HFFc6 (cell line): Measurements from ENCODE around the gene C1QTNF12. TPM values are rescaled to one million over a fixed set of nuclear protein-coding genes. Genes with fewer than 3 reads are reported as not detected.

Experiments
- DNase-seq: peaks from one replicate; pipeline ENCODE4 v3.0.0-alpha.2; 2018
- H3K27ac Mint-ChIP-seq: 2 replicates; pipeline ENCODE4 v1.8.0; 2020; ENCODE audit warnings: mild to moderate bottlenecking, mixed read lengths
- H3K27me3 Mint-ChIP-seq: 2 replicates; pipeline ENCODE4 v1.8.0; 2021; ENCODE audit warnings: mild to moderate bottlenecking, moderate library complexity, mixed read lengths; ENCODE audit not compliant: insufficient read depth
- H3K36me3 Mint-ChIP-seq: 2 replicates; pipeline ENCODE4 v1.8.0; 2021; ENCODE audit warnings: low read depth, mixed read lengths
- H3K4me1 Mint-ChIP-seq: 2 replicates; pipeline ENCODE4 v1.8.0; 2020; ENCODE audit warnings: low read depth, mixed read lengths
- H3K4me3 Mint-ChIP-seq: 2 replicates; pipeline ENCODE4 v1.8.0; 2020; ENCODE audit warnings: mild to moderate bottlenecking, moderate library complexity, mixed read lengths
- H3K9me3 Mint-ChIP-seq: 2 replicates; pipeline ENCODE4 v1.8.0; 2020; ENCODE audit warnings: mild to moderate bottlenecking, mixed read lengths
- total RNA-seq, 6 experiments: library from RNA; stranded (reverse); fragmentation: NEBNext Ultra II Directional; extraction: Animal tissue kit (Norgen Biotek cat#: 25700); gene quantifications; 2 replicates in 1 of 6; 3 replicates in 5 of 6; pipeline ENCODE4 v1.2.3, GENCODE V29; 2021
- TF ChIP-seq, protein P1 (sequence below): fragments of 200-600 bp; sonication (generic); IDR thresholded peaks from 2 replicates; pipeline ENCODE4 v1.5.0; 2021; ENCODE audit warnings: antibody characterized with exemption, mild to moderate bottlenecking

The C1QTNF12 gene
- total RNA-seq, 6 experiments from 2014 or later, result 0.31 to 1.7 (median 1.1) TPM

DNA sequence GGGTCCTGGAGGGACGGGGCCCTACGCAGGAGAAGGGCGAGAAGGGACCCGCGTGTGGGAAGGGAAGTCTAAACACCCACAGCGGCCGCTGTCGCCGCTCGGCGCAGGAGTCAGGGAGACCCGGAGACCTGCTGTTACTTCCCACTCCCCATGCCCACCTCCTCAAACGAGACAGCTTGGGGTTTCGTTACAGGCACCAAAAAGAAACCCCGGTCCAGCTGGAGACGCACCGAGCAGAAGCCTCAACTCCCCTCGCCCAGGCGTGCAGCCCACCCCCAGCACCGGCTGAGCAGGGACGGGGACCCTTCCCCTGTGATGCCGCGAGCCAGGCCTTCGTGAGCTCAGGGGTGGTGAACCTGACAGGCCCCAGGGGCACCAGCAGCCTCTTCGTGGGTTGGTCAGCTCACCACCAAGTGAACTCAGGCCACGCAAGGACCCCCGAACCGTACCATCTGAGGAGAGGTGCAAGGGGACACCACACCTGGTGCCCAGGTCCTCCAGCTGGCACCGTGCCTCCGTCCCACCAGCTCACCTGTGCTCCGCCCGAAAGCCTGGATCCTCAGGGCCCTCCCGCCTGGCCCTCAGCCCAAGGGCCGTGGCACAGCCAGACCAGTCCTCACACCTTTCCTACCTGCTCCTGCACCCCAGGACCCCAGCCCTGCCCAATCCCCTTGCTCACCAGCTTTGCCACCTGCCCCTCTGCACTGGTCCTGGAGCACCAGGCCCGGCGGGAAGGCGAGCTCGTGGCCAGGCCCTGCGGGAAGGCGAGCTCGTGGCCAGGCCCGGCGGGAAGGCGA lies 19.8 kb downstream of the C1QTNF12 start:
- peaks cover 32% of the 10 kb centered on the region for H3K36me3 Mint-ChIP-seq
- no peak overlapping the region for H3K27ac Mint-ChIP-seq
- peaks cover 4% of the 10 kb centered on the region; the same call in 1 of the 2 replicates for H3K27me3 Mint-ChIP-seq
- TF ChIP-seq, protein P1, sequence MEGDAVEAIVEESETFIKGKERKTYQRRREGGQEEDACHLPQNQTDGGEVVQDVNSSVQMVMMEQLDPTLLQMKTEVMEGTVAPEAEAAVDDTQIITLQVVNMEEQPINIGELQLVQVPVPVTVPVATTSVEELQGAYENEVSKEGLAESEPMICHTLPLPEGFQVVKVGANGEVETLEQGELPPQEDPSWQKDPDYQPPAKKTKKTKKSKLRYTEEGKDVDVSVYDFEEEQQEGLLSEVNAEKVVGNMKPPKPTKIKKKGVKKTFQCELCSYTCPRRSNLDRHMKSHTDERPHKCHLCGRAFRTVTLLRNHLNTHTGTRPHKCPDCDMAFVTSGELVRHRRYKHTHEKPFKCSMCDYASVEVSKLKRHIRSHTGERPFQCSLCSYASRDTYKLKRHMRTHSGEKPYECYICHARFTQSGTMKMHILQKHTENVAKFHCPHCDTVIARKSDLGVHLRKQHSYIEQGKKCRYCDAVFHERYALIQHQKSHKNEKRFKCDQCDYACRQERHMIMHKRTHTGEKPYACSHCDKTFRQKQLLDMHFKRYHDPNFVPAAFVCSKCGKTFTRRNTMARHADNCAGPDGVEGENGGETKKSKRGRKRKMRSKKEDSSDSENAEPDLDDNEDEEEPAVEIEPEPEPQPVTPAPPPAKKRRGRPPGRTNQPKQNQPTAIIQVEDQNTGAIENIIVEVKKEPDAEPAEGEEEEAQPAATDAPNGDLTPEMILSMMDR, result no peak
- H3K9me3 Mint-ChIP-seq, result no peaks in the 10 kb centered on the region
- DNase-seq, result no peak
- peaks cover 14% of the 10 kb centered on the region for H3K4me1 Mint-ChIP-seq
- H3K4me3 Mint-ChIP-seq, result no peak overlapping the region

DNA sequence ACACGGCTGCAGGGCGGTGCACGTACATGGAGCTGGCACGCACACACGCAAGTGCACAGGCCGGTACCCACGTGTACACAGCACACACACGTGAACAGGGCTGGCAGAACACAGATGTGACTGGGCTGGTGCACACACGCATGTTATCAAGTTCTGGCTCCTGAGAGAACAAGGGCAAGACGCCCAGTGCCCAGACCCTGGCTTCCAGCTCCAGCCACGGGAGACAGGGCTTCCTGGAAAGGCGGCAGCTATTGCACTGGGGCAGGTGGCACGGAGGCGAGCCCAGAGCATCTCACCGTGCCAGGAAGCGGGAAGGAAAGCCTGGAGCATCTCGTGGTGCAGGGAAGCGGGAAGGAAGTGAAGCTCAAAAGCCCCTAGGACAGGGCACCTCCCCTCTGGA lies 20.6 kb downstream of the C1QTNF12 start:
- no peak for DNase-seq
- peaks cover 32% of the 10 kb centered on the region for H3K36me3 Mint-ChIP-seq

DNA sequence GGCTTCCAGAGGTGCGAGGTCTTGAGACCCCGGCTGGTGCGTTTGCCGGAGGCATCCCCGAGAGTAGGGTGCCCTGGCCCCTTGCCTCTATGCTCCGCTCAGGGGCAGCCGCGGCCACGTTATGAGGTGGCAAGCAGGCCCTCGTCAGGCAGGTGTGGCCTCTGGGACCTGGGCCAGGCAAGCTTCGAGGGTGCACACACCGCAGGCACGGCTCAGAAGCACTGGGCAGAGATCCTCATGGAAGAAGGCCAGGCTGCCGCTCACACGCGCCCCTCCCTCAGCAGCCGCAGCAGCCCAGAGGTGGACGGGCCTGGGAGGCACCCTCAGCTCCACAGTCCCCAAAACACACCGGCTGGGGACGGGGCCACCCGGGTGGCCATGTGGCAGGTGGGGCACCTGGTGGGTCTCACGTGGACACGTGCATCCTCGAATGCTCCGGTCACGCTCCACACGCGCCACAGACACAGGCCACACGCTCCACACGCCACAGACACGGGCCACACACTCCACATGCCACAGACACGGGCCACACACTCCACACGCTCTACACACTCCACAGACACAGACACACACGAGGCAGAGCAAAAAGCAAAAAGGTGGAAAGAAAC lies 21.2 kb downstream of the C1QTNF12 start:
- no peak overlapping the region for H3K27ac Mint-ChIP-seq
- 0 out of 2 replicates have a peak, but pooled peaks cover 1% of the 10 kb centered on the region for H3K27me3 Mint-ChIP-seq
- H3K9me3 Mint-ChIP-seq, result no peaks in the 10 kb centered on the region
- TF ChIP-seq, protein P1, result no peak
- H3K36me3 Mint-ChIP-seq, result peaks cover 33% of the 10 kb centered on the region
- no peak for DNase-seq
- H3K4me1 Mint-ChIP-seq, result peaks cover 7% of the 10 kb centered on the region
- H3K4me3 Mint-ChIP-seq, result no peak overlapping the region

More for the DNA sequence above, 20.6 kb downstream of the C1QTNF12 start:
- Mint-ChIP-seq H3K4me3 (no peak overlapping the region), H3K27ac (no peak overlapping the region), H3K9me3 (no peaks in the 10 kb centered on the region), H3K4me1 (peaks cover 12% of the 10 kb centered on the region), H3K27me3 (peaks cover 4% of the 10 kb centered on the region; the same call in 1 of the 2 replicates)
- TF ChIP-seq, protein P1, result no peak

DNA sequence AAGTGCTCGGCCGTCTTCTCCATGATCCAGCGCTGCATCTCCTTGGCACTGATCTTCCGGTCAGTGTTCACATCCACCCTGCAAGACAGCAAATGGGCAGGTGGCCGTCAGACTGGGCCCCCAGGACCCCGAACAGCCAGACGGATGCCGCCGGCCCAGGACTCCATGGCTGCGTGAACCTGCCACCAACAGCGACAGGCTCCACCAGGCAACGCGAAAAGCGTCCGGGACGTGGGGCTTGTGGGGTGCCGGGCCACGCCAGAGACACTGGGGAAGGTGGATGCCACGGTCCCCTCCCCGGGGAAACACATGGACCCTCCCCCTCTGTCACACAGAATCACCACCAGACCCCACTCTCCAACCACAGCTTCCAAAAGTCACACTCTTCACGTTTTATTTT lies 22.6 kb downstream of the C1QTNF12 start:
- Mint-ChIP-seq H3K9me3 (no peaks in the 10 kb centered on the region), H3K4me1 (no peaks in the 10 kb centered on the region), H3K27me3 (no peaks in the 10 kb centered on the region), H3K27ac (no peak overlapping the region), H3K36me3 (peaks cover 28% of the 10 kb centered on the region), H3K4me3 (no peak overlapping the region)
- no peak for DNase-seq
- TF ChIP-seq, protein P1, result no peak

DNA sequence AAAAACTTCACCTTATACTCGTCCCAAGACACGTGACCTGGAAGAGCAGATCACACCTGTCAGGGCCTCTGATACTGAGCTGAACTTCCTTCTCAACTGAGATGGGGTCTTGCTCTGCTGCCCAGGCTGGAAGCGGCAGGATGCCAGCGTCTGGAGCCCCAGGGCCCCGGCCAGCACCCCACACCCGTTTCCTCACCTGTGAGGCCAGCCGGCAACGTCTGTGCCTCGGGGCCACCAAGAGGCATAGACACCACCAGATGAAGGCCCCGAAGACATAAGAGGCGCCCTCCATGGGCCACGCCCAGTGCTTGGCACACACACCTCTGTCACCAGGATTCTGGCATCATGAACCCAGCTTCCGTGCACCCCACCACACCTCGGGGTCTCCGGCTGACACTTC lies 23.2 kb downstream of the C1QTNF12 start:
- TF ChIP-seq, protein P1, result no peak
- Mint-ChIP-seq H3K36me3 (peaks cover 28% of the 10 kb centered on the region), H3K27ac (no peak overlapping the region), H3K4me3 (no peak overlapping the region), H3K9me3 (no peaks in the 10 kb centered on the region), H3K4me1 (no peaks in the 10 kb centered on the region), H3K27me3 (no peaks in the 10 kb centered on the region)
- DNase-seq, result no peak
